ENCODE data around the gene SRPK2. TPM values are rescaled to one million over a fixed set of nuclear protein-coding genes. Genes with fewer than 3 reads are reported as not detected.

SRPK2 gene
- total RNA-seq, 5 donors from 2014 or later (not counting 1 experiment from before 2014, with no cell fraction given): 41.6 to 71.4 (median 46.9) TPM

- no CpG with 5 or more reads among the region's 2 CpGs for WGBS (ENCODE audit: insufficient coverage)
- POLR2A ChIA-PET: no interaction called here
These were observed 283.1 kb downstream of the SRPK2 start for GRCh38 chr7:105105579-105105978.

GRCh38 chr7:105102557-105103352 is 286.0 kb downstream of the SRPK2 start:
- Histone ChIP-seq H3K4me1 (ENCODE audit: control insufficient read depth in 1 of 2, extremely low read depth in 1 of 2, insufficient read depth in 2 of 2, low read length in 2 of 2) (no peaks in the 10 kb centered on the region), H3K36me3 (ENCODE audit: control insufficient read depth in 2 of 2, extremely low read depth in 1 of 2, insufficient read depth in 1 of 2, low read length in 1 of 2) (peaks cover 0 to 74% of the 10 kb centered on the region in 2 donors), H3K9me3 (no peaks in the 10 kb centered on the region), H3K4me3 (ENCODE audit: control insufficient read depth in 1 of 2, extremely low read depth in 1 of 2, low read length in 1 of 2) (no peak overlapping the region), H3K27ac (ENCODE audit: low read length) (peak overlapping the region; percentile 21), H3K27me3 (replicated peaks in 1 of 2; ENCODE audit: control insufficient read depth in 2 of 2, extremely low read depth in 1 of 2, insufficient read depth in 2 of 2, low read length in 1 of 2) (no peaks in the 10 kb centered on the region)
- Mint-ChIP-seq H3K4me3 (no peak overlapping the region), H3K27ac (peak overlapping the region; percentile 60 to 75), H3K36me3 (peaks cover 60% of the 10 kb centered on the region), H3K4me1 (peaks cover 29 to 51% (median 35%) of the 10 kb centered on the region in 3 donors), H3K27me3 (no peaks in the 10 kb centered on the region), H3K9me3 (no peaks in the 10 kb centered on the region)
- ChIA-PET POLR2A (interaction anchor here in 1 of 2 donors (0.5 kb wide), 1 partner anchor 112 kb away, joined by 4 read pairs; no protein-coding TSS in a partner anchor), CTCF (no interaction called here)
- DNase-seq: no peak
- WGBS (ENCODE audit: insufficient coverage): no CpG with 5 or more reads among the region's 4 CpGs
- ATAC-seq (replicated peaks in 1 of 4): no peak

More at GRCh38 chr7:105105579-105105978, 283.1 kb downstream of the SRPK2 start:
- no peaks in the 10 kb centered on the region for H3K27me3 ChIP-seq (replicated peaks in 1 of 2; ENCODE audit: control insufficient read depth in 2 of 2, extremely low read depth in 1 of 2, insufficient read depth in 2 of 2, low read length in 1 of 2)
- H3K36me3 ChIP-seq (ENCODE audit: control insufficient read depth in 2 of 2, extremely low read depth in 1 of 2, insufficient read depth in 1 of 2, low read length in 1 of 2): peaks cover 16 to 81% of the 10 kb centered on the region in 2 donors
- H3K4me3 ChIP-seq (ENCODE audit: control insufficient read depth in 1 of 2, extremely low read depth in 1 of 2, low read length in 1 of 2): no peak overlapping the region
- no peak overlapping the region for H3K27ac ChIP-seq (ENCODE audit: low read length)
- DNase-seq: no peak
- Mint-ChIP-seq H3K4me1 (peaks cover 12 to 30% (median 14%) of the 10 kb centered on the region in 3 donors), H3K4me3 (no peak overlapping the region), H3K27me3 (no peaks in the 10 kb centered on the region), H3K27ac (peak overlapping the region; percentile 69 to 86), H3K9me3 (no peaks in the 10 kb centered on the region), H3K36me3 (peaks cover 62% of the 10 kb centered on the region)
- H3K4me1 ChIP-seq (ENCODE audit: control insufficient read depth in 1 of 2, extremely low read depth in 1 of 2, insufficient read depth in 2 of 2, low read length in 2 of 2): no peaks in the 10 kb centered on the region
- no peak for ATAC-seq (replicated peaks in 1 of 4)
- CTCF ChIA-PET: interaction anchor here in 1 of 2 donors (0.5 kb wide), 1 partner anchor 33 kb away, joined by 3 read pairs; no protein-coding TSS in a partner anchor
- H3K9me3 ChIP-seq: no peaks in the 10 kb centered on the region

GRCh38 chr7:105101864-105102263 is 286.9 kb downstream of the SRPK2 start:
- Mint-ChIP-seq H3K9me3 (no peaks in the 10 kb centered on the region), H3K36me3 (peaks cover 61% of the 10 kb centered on the region), H3K27ac (peak overlapping the region; percentile 31 to 84), H3K27me3 (no peaks in the 10 kb centered on the region), H3K4me1 (peaks cover 29 to 55% (median 41%) of the 10 kb centered on the region in 3 donors), H3K4me3 (no peak overlapping the region)
- no CpG with 5 or more reads among the region's 4 CpGs for WGBS (ENCODE audit: insufficient coverage)
- DNase-seq: no peak
- peak overlapping the region; percentile 28 for H3K27ac ChIP-seq (ENCODE audit: low read length)
- no peak for ATAC-seq (replicated peaks in 1 of 4)
- no peak overlapping the region for H3K4me3 ChIP-seq (ENCODE audit: control insufficient read depth in 1 of 2, extremely low read depth in 1 of 2, low read length in 1 of 2)
- ChIA-PET CTCF (no interaction called here), POLR2A (interaction anchor here in 1 of 2 donors (0.6 kb wide), 1 partner anchor 310 kb away, joined by 3 read pairs; no protein-coding TSS in a partner anchor)
- no peaks in the 10 kb centered on the region for H3K9me3 ChIP-seq
- peaks cover 0 to 69% of the 10 kb centered on the region in 2 donors for H3K36me3 ChIP-seq (ENCODE audit: control insufficient read depth in 2 of 2, extremely low read depth in 1 of 2, insufficient read depth in 1 of 2, low read length in 1 of 2)
- H3K4me1 ChIP-seq (ENCODE audit: control insufficient read depth in 1 of 2, extremely low read depth in 1 of 2, insufficient read depth in 2 of 2, low read length in 2 of 2): no peaks in the 10 kb centered on the region
- no peaks in the 10 kb centered on the region for H3K27me3 ChIP-seq (replicated peaks in 1 of 2; ENCODE audit: control insufficient read depth in 2 of 2, extremely low read depth in 1 of 2, insufficient read depth in 2 of 2, low read length in 1 of 2)

- Histone ChIP-seq H3K4me1 (ENCODE audit: control insufficient read depth in 1 of 2, extremely low read depth in 1 of 2, insufficient read depth in 2 of 2, low read length in 2 of 2) (no peaks in the 10 kb centered on the region), H3K27ac (ENCODE audit: low read length) (no peak overlapping the region), H3K9me3 (no peaks in the 10 kb centered on the region), H3K27me3 (replicated peaks in 1 of 2; ENCODE audit: control insufficient read depth in 2 of 2, extremely low read depth in 1 of 2, insufficient read depth in 2 of 2, low read length in 1 of 2) (no peaks in the 10 kb centered on the region), H3K4me3 (ENCODE audit: control insufficient read depth in 1 of 2, extremely low read depth in 1 of 2, low read length in 1 of 2) (no peak overlapping the region), H3K36me3 (ENCODE audit: control insufficient read depth in 2 of 2, extremely low read depth in 1 of 2, insufficient read depth in 1 of 2, low read length in 1 of 2) (peaks cover 0 to 54% of the 10 kb centered on the region in 2 donors)
- Mint-ChIP-seq H3K27ac (peak overlapping the region; percentile 82 to 83), H3K9me3 (no peaks in the 10 kb centered on the region), H3K36me3 (peaks cover 50% of the 10 kb centered on the region), H3K4me3 (no peak overlapping the region), H3K27me3 (no peaks in the 10 kb centered on the region), H3K4me1 (peaks cover 31 to 59% (median 50%) of the 10 kb centered on the region in 3 donors)
- ChIA-PET POLR2A (interaction anchor here in 1 of 2 donors (0.5 to 0.6 kb wide), 3 partner anchors 15 to 152 kb away, joined by 3 read pairs; no protein-coding TSS in a partner anchor), CTCF (interaction anchor here (0.6 to 0.7 kb wide), 3 partner anchors 17 to 482 kb away, joined by 3 read pairs; partner anchors contain the start of gene EFCAB10 (in 1 of the 2))
- ATAC-seq (replicated peaks in 1 of 4): peak in 1 of 4 experiments; percentile 54
- DNase-seq: no peak
- 40% methylated on average over 1 of the region's 2 CpGs for WGBS (ENCODE audit: insufficient coverage)
These were observed 289.7 kb downstream of the SRPK2 start for GRCh38 chr7:105098863-105099515.

GRCh38 chr7:105097619-105098018 is 291.1 kb downstream of the SRPK2 start:
- ChIA-PET POLR2A (interaction anchor here in 1 of 2 donors (0.5 kb wide), 1 partner anchor 26 kb away, joined by 3 read pairs; no protein-coding TSS in a partner anchor), CTCF (no interaction called here)
- Histone ChIP-seq H3K4me1 (ENCODE audit: control insufficient read depth in 1 of 2, extremely low read depth in 1 of 2, insufficient read depth in 2 of 2, low read length in 2 of 2) (no peaks in the 10 kb centered on the region), H3K27me3 (replicated peaks in 1 of 2; ENCODE audit: control insufficient read depth in 2 of 2, extremely low read depth in 1 of 2, insufficient read depth in 2 of 2, low read length in 1 of 2) (no peaks in the 10 kb centered on the region), H3K36me3 (ENCODE audit: control insufficient read depth in 2 of 2, extremely low read depth in 1 of 2, insufficient read depth in 1 of 2, low read length in 1 of 2) (peaks cover 0 to 54% of the 10 kb centered on the region in 2 donors), H3K27ac (ENCODE audit: low read length) (no peak overlapping the region), H3K9me3 (no peaks in the 10 kb centered on the region), H3K4me3 (ENCODE audit: control insufficient read depth in 1 of 2, extremely low read depth in 1 of 2, low read length in 1 of 2) (no peak overlapping the region)
- ATAC-seq (replicated peaks in 1 of 4): no peak
- Mint-ChIP-seq H3K36me3 (peaks cover 47% of the 10 kb centered on the region), H3K4me3 (no peak overlapping the region), H3K27me3 (no peaks in the 10 kb centered on the region), H3K9me3 (no peaks in the 10 kb centered on the region), H3K4me1 (peaks cover 31 to 50% (median 45%) of the 10 kb centered on the region in 3 donors), H3K27ac (peak overlapping the region; percentile 15 to 86)
- no peak for DNase-seq
- 93% methylated on average over 2 of the region's 7 CpGs for WGBS (ENCODE audit: insufficient coverage)

- Histone ChIP-seq H3K9me3 (no peaks in the 10 kb centered on the region), H3K36me3 (ENCODE audit: control insufficient read depth in 2 of 2, extremely low read depth in 1 of 2, insufficient read depth in 1 of 2, low read length in 1 of 2) (peaks cover 0 to 53% of the 10 kb centered on the region in 2 donors), H3K4me1 (ENCODE audit: control insufficient read depth in 1 of 2, extremely low read depth in 1 of 2, insufficient read depth in 2 of 2, low read length in 2 of 2) (no peaks in the 10 kb centered on the region), H3K27me3 (replicated peaks in 1 of 2; ENCODE audit: control insufficient read depth in 2 of 2, extremely low read depth in 1 of 2, insufficient read depth in 2 of 2, low read length in 1 of 2) (no peaks in the 10 kb centered on the region), H3K27ac (ENCODE audit: low read length) (no peak overlapping the region), H3K4me3 (ENCODE audit: control insufficient read depth in 1 of 2, extremely low read depth in 1 of 2, low read length in 1 of 2) (no peak overlapping the region)
- DNase-seq: no peak
- Mint-ChIP-seq H3K36me3 (peaks cover 51% of the 10 kb centered on the region), H3K4me3 (no peak overlapping the region), H3K27ac (peak overlapping the region in 1 of 2 donors; percentile 24), H3K4me1 (peaks cover 31 to 49% (median 43%) of the 10 kb centered on the region in 3 donors), H3K9me3 (no peaks in the 10 kb centered on the region), H3K27me3 (no peaks in the 10 kb centered on the region)
- ChIA-PET POLR2A (no interaction called here), CTCF (interaction anchor here in 1 of 2 donors (0.7 kb wide), 1 partner anchor 31 kb away, joined by 3 read pairs; no protein-coding TSS in a partner anchor)
- no CpG with 5 or more reads among the region's 3 CpGs for WGBS (ENCODE audit: insufficient coverage)
- no peak for ATAC-seq (replicated peaks in 1 of 4)
These were observed 292.4 kb downstream of the SRPK2 start for GRCh38 chr7:105096306-105096705.
